Tibial nerve (tissue), 4 donors: ENCODE data around the gene TSNAXIP1.

Source experiments
- EP300 ChIP-seq, 2 donors: sonication (generic); formaldehyde crosslinking; IDR thresholded peaks; one replicate each; pipeline ENCODE4 v1.6.1; 2017; ENCODE audit warnings: antibody characterized with exemption in 2 of 2, mild to moderate bottlenecking in 1 of 2
- POLR2A ChIP-seq, 2 donors: fragments of 450-650 bp; IDR thresholded peaks; one replicate each; pipeline ENCODE4 v1.6.1; 2017; ENCODE audit warnings: antibody characterized with exemption in 2 of 2, mild to moderate bottlenecking in 2 of 2, moderate library complexity in 2 of 2
- TF ChIP-seq, protein P1 (sequence below), 5 experiments: fragments of 200-600 bp in 3 of 5; fragments of 450-650 bp in 2 of 5; sonication (generic) in 3 of 5; IDR thresholded peaks; one replicate each; pipeline ENCODE4 v1.5.1; 2016 to 2019; ENCODE audit warnings: antibody characterized with exemption in 5 of 5, mild to moderate bottlenecking in 3 of 5, moderate library complexity in 2 of 5

DNA sequence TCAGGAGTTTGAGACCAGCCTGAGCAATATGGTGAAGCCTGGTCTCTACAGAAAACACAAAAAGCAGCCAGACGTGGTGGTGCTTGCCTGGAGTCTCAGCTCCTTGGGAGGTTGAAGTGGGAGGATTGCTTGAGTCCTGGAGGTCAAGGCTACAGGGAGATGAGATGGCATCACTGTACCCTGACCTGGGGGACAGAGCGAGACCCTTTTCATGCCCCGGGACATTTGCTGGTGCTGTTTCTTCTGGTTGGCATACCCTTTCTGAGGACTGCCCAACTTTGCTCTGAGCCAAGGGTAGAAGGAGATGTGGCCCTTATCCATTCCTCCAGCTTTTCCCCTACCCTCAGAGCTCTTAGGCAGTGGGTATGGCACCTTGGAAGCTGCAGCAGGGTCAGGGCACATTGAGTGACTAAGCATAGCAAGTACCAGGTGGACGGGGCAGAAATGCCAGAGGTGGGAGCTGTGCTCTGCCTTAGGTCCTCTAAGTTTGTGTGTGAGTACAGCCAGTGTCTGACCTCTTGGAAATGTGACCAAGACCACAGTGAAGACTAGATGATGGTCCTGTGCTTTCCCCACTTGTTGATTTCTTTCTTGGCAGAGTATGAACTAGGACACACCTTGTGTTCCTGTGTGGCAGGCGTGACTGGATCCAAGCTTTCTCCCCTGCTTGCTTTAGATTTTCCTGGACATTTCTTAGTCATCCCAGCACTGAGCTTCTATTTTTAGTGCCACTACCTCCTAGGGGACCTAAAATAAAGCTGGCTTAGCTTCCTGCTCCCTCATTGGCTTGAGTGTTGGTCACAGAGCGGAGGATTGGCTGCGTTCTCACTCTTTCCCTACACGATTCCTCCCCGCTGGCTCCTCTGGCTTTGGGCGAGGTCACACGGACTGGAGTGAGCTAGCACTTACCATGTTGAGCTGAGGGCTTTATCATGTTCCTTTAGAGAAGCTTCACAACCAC lies 56.2 kb downstream of the TSNAXIP1 start:
- no peak for TF ChIP-seq POLR2A (IDR thresholded peaks at IDR 0.05)
- TF ChIP-seq, protein P1, sequence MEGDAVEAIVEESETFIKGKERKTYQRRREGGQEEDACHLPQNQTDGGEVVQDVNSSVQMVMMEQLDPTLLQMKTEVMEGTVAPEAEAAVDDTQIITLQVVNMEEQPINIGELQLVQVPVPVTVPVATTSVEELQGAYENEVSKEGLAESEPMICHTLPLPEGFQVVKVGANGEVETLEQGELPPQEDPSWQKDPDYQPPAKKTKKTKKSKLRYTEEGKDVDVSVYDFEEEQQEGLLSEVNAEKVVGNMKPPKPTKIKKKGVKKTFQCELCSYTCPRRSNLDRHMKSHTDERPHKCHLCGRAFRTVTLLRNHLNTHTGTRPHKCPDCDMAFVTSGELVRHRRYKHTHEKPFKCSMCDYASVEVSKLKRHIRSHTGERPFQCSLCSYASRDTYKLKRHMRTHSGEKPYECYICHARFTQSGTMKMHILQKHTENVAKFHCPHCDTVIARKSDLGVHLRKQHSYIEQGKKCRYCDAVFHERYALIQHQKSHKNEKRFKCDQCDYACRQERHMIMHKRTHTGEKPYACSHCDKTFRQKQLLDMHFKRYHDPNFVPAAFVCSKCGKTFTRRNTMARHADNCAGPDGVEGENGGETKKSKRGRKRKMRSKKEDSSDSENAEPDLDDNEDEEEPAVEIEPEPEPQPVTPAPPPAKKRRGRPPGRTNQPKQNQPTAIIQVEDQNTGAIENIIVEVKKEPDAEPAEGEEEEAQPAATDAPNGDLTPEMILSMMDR (IDR thresholded peaks at IDR 0.05), result no peak
- peak in 1 of 2 donors; percentile 44 for TF ChIP-seq EP300 (IDR thresholded peaks at IDR 0.05)
